OCI-LY7 (cell line): ENCODE measurements around the gene PTCRA.

Source experiments
- CTCF ChIP-seq: fragments of 200-600 bp; sonication (generic); conservative IDR thresholded peaks from 2 replicates; pipeline ENCODE4 v1.5.1; 2014; ENCODE audit warnings: mild to moderate bottlenecking, antibody characterized with exemption, low read length, moderate library complexity, mixed read lengths
- EZH2phosphoT487 ChIP-seq: fragments of 200-600 bp; sonication (generic); IDR thresholded peaks from 2 replicates; pipeline ENCODE4 v1.6.1; 2018; ENCODE audit warnings: low read depth, borderline replicate concordance, mild to moderate bottlenecking, mixed run types, antibody characterized with exemption, low read length, moderate library complexity, mixed read lengths

- TF ChIP-seq CTCF (no peak), EZH2phosphoT487 (no peak)
These were observed 47.5 kb downstream of the PTCRA start for GRCh38 chr6:42963179-42963854.
